G401 (cell line): Measurements from ENCODE around the gene IRF9. TPM values are rescaled to one million over a fixed set of nuclear protein-coding genes. Genes with fewer than 3 reads are reported as not detected.
A peak's percentile ranks its signal among the peaks of the same experiment; 100 is the strongest.

Experiments used
- DNase-seq: peaks from one replicate; pipeline ENCODE4 v3.0.0-alpha.2; 2015; ENCODE audit warnings: low spot score
- in situ Hi-C: cut with HindIII; loops from 2 replicates; pipeline ENCODE4 v1.10.0; 2016; ENCODE audit warnings: low sequenced_read_pairs, mixed read lengths
- total RNA-seq: library from RNA; depleted of rRNA; stranded (reverse); fragments of >200 nt; shearing (Covaris generic); gene quantifications from 2 replicates; pipeline ENCODE4 v1.2.3, GENCODE V29; 2014; rRNA removed

Gene IRF9, protein sequence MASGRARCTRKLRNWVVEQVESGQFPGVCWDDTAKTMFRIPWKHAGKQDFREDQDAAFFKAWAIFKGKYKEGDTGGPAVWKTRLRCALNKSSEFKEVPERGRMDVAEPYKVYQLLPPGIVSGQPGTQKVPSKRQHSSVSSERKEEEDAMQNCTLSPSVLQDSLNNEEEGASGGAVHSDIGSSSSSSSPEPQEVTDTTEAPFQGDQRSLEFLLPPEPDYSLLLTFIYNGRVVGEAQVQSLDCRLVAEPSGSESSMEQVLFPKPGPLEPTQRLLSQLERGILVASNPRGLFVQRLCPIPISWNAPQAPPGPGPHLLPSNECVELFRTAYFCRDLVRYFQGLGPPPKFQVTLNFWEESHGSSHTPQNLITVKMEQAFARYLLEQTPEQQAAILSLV
- total RNA-seq = 8.3 and 14.1 TPM in 2 replicates

DNA sequence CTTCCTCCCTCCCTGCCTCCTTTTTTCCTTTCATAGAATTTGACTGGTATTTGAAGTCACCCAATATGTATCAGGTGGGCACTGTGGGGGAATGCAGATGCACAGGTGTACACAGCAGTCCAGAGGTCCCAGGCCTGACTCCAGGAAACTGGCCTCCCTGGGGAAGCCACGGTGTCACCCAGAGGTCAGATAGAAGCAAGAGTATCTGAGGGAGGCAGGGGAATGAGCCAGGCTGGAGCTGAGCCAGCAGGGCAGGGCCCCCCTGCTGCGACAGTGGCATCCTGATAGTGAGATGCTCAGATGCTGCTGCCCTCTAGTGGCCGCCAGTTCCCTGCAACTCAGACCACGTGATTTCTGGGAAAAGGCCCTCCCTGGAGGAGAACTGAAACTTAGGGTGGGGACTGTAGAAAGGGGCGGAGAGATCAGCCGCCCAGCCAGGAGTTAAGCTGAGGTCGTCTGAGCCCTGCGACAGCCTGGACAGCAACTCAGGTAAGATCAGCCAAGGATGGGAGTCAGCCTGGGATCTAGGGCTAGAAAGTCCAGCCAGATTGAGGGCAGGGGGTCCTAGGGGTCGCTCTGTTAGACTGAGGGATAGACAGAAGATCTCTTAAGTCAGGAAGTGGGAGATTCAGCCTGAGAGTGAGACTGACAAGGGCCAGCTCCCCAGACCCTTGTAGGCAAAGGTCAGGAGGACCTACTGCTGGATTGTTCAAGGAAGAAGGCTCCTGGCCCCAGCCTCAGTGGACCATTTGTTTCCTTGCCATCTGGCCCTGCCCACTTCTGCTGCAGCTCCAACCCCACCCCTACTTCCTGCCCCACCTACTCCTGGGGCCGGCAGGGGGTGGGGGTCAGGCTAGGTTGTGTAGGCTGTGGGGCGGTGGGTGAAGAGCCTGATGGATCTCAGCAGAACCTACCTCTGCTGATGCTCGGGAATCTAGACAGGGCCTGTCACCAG, at the start of gene IRF9:
TSS of gene IRF9 (plus strand) at position 416 of the 955 bp plus-strand sequence. CDS start 880 bp downstream, outside the sequence.
- DNase-seq = peak; percentile 90
- in situ Hi-C loops = no loop called here

DNA sequence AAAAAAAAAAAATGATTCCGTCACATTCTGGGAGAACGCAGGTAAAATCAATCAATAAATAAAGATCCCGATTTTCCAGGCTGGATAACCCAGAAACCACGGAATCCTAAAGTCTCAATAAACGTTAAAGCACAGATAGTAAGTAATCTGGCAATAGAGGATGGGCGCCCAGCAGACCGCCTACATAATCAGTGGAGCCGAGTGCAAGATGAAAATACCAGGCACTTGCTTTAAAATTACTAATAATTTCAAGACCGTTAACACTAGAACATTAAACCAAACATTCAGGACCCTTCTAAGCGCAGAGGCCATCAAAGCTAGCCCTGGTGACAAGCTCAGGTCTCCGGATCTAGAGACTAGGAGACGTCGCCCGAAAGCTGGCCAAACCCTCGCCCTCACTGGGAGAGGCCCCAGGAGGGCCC, 47.7 kb upstream of the IRF9 start:
- DNase-seq = no peak
- in situ Hi-C loops = no loop called here

DNA sequence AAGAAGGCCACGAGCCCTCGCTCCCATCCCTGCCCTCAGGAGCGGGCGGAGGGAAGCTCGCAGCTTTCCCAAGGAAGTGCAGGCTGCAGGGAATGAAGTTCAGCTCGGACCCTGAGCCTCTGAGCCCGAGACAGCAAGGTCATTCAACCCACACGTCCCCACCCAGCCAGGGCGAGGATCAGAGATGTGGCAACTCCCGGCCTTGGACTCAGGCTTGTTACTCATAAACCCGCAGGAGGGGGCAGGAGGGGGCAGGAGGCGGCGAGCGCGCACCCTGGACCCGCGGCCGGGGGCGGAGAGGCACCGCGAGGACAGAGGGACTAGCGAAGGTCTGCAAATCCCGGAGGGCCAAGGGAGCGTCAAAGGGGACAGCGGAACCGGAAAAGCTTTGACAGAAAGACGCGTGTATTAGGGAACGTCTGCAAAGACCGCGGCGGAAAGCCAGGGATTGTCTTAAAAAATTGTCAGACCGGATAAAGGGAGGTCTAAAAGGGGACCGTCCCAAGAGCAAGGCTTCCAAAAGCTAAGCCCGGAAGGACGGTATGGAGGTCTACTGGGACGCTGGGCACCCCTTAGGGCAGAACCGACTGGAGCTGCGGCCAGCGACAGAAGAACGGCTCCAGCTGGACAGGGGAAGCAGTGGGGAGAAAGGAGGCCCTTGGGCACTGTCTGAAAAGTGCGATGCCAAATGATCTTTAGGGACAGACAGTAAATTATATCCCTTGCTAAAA, 47.1 kb upstream of the IRF9 start:
- in situ Hi-C loops = no loop called here
- peak; percentile 90 for DNase-seq

- in situ Hi-C loops = no loop called here
- DNase-seq = peak; percentile 100
Measured at GRCh38 chr14:24114532-24115421, 46.3 kb upstream of the IRF9 start, which contains the start of the genes DCAF11 and NRL. DCAF11 (plus strand) TSS chr14:24114777; CDS start chr14:24115595, 818 bp downstream. NRL (minus strand) TSS chr14:24114949; CDS start chr14:24082848, 32,101 bp downstream.

DNA sequence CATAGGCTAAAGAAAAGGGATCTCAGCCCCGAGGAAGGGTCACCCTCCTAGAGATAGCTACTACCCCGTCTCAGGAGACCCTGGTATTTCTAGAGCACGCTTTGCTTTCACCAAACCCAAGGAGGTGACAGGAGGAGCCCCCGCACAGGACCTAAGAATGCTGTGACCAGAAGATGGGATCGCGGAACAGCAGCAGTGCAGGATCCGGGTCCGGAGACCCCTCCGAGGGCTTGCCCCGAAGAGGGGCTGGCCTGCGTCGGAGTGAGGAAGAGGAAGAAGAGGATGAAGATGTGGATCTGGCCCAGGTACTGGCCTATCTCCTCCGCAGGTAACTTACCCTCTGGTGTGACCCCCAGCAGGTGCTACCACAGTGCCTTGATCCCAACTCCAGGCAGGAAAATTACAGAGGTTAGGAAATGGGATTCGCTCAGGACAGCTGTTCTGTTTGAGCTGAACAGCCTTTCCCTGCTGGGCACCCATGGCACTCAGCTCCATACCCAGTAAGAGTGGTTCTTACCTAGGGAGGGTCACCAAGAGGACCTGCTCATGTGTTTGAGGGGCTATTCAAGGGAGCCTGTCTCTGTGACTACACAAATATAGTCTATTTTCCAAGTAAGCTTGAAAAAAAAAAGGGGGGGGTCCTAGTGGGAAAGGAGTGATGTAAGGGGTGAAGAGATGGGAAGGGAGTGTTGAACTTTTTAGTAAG, 45.5 kb upstream of the IRF9 start:
- in situ Hi-C loops = no loop called here
- DNase-seq = no peak

DNA sequence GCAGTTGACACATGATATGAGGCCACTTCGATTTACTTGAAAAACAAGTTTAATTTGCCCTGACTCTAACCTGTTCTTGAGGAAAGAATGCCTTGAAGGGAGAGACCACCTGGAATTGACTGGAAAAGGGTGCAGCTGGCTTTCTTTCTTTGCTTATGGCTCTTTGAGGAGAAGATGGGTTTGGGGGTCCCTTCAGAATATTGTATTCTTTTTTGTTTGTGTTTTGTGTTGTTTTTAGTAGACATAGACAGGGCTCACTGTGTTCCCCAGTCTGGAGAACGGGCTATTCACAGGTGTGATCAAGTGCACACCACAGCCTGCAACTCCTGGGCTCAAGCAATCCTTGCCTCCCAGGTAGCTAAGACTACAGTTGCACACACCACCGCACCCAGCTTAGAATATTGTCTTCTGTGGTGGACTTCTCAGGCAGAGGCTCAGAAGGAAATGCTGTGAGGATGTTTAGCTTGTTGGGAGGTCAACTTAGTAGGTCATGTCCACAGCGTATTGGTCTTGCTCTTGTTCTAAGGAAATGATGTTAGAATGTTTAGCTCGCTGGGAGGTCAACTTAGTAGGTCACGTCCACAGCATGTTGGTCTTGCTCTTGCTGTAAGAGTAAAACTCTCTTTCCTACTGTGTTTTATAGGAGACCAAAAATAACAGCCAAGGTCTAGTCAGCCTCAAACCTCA, 44.8 kb upstream of the IRF9 start:
- in situ Hi-C loops = no loop called here
- no peak for DNase-seq

- in situ Hi-C loops = no loop called here
- no peak for DNase-seq
Measured at GRCh38 chr14:24117179-24117578, 43.9 kb upstream of the IRF9 start.

DNA sequence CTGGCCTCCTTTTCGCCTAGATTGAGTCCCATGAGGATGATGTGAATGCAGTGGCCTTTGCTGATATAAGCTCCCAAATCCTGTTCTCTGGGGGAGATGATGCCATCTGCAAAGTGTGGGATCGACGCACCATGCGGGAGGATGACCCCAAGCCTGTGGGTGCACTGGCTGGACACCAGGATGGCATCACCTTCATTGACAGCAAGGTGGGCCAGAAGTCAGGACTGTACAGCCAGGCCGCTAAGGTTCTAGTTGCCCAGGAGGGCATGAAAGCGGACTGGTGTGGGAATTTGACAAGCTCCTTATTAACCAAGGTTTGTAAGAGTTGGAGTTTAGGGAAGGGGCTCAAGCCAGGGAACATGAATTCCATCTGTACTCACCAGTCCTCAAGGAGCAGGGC, 41.4 kb upstream of the IRF9 start:
- in situ Hi-C loops = no loop called here
- no peak for DNase-seq

- in situ Hi-C loops = no loop called here
- no peak for DNase-seq
Measured at GRCh38 chr14:24121210-24121609, 39.9 kb upstream of the IRF9 start.

DNA sequence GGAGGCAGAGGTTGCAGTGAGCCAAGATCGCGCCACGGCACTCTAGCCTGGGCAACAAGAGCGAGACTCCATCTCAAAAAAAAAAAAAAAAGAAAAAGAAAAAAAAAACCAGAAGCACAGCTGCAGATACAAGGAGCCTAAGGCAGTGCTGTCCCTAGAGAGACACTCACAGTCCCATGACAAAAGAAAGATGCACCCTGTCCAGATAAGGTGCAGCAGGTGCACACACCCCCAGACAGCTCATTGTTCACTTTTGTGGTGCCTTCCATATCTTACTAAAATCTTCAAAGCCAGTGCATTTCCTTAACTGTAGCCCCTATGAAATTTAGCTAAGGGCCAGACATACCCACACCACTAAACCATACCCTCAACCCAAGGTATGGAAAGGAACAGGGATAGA, 38.6 kb upstream of the IRF9 start:
- DNase-seq = no peak
- in situ Hi-C loops = no loop called here

- no peak for DNase-seq
- in situ Hi-C loops = no loop called here
Measured at GRCh38 chr14:24122898-24123297, 38.2 kb upstream of the IRF9 start.

- DNase-seq = no peak
- in situ Hi-C loops = no loop called here
Measured at GRCh38 chr14:24123424-24124417, 37.3 kb upstream of the IRF9 start.

DNA sequence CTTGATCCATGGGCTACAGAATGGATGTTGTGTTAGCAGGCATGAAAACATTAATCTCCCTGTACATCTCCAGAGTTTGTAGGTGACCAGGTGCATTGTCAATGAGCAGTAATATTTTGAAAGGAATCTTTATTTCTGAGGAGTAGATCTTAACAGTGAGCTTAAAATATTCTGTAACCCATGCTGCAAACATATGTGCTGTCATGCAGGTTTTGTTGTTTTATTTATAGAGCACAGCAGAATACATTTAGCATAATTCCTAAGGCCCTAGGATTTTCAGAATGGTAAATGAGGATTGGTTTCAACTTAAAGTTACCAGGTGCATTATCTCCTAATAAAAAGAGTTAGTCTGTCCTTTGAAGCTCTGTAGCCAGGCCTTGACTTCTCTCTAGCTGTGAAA, 34.1 kb upstream of the IRF9 start:
- in situ Hi-C loops = no loop called here
- DNase-seq = no peak

- in situ Hi-C loops = no loop called here
Measured at GRCh38 chr14:24127673-24128072, 33.4 kb upstream of the IRF9 start.

DNA sequence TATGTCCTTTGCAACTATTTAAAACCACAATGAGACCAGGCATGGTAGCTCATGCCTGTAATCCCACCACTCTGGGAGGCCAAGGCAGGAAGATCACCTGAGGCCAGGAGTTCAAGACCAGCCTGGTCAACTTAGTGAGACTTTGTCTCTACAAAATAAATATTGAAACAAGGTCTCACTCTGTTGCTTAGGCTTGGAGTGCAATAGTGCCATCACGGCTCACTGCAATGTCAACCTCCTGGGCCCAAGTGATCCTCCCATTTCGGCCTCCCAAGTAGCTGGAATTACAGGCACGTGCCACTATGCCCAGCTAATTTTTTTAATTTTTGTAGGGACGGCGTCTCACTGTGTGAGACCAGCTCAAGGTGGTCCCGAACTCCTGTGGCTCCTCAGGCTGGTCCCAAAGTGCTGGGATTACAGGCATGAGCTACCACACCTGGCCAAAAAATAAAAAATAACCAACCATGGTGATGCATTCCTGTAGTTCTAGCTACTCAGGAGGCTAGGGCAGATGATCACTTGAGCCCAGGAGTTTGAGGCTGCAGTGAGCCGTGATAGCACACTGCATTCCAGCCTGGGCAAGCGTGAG, 31.6 kb upstream of the IRF9 start:
- DNase-seq = no peak
- in situ Hi-C loops = no loop called here

More at GRCh38 chr14:24127673-24128072, 33.4 kb upstream of the IRF9 start:
- no peak for DNase-seq

DNA sequence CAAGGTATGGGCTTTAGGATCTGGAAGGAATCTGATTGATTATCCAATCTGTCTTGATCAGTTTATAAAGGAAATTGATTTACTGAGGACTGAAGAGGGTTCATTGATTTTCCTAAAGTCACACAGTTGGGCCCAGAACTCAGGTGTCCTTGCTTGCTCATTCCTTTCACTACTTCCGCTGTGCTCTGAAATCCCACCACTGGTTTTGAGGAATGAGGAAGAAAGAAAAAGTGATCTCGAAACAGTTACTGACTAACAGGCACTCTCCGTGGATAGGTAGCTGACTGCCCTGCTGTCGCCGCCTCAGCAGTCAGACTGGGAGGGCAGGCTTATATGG, 30.7 kb upstream of the IRF9 start, which contains the start of gene FITM1:
TSS of gene FITM1 (plus strand) at position 280 of the 337 bp plus-strand sequence. CDS start 905 bp downstream, outside the sequence.
- in situ Hi-C loops = no loop called here
- DNase-seq = no peak
